Measurements from ENCODE around the gene CAMK2N1. TPM values are rescaled to one million over a fixed set of nuclear protein-coding genes. Genes with fewer than 3 reads are reported as not detected.

CAMK2N1 gene
- total and polyA plus RNA-seq, 2 donors (not counting 1 experiment from before 2014, with no cell fraction given), result 79.9 to 156 TPM

- peaks cover 22% of the 10 kb centered on the region for H3K27me3 ChIP-seq (ENCODE audit: control insufficient read depth, insufficient read depth, low read length)
- no peak for DNase-seq (ENCODE audit: low read depth in 2 of 2)
- TF ChIP-seq EZH2 (IDR thresholded peaks at IDR 0.05; ENCODE audit: low read length, missing control alignments), result no peak
- TF ChIP-seq CTCF (conservative IDR thresholded peaks at IDR 0.05 in 1 of 2, IDR thresholded peaks at IDR 0.05 in 1 of 2; ENCODE audit: low read depth in 1 of 2, low read length in 2 of 2), result no peak
- no peaks in the 10 kb centered on the region for H3K36me3 ChIP-seq (ENCODE audit: control insufficient read depth, insufficient read depth, low read length)
- H3K4me3 ChIP-seq (replicated peaks in 1 of 4; ENCODE audit: control extremely low read depth in 1 of 4, insufficient read depth in 1 of 4, low read depth in 3 of 4, low read length in 4 of 4), result no peak overlapping the region
- H3K4me2 ChIP-seq (ENCODE audit: extremely low read depth, insufficient read depth, low read length), result no peak overlapping the region
- H4K20me1 ChIP-seq (ENCODE audit: control insufficient read depth, extremely low read depth, insufficient read depth, low read length), result no peaks in the 10 kb centered on the region
- H2AFZ ChIP-seq (ENCODE audit: low read length), result no peak overlapping the region
- H3K4me1 ChIP-seq (ENCODE audit: control insufficient read depth, extremely low read depth, insufficient read depth, low read length), result peaks cover under 1% of the 10 kb centered on the region
- no peak overlapping the region for H3K27ac ChIP-seq (ENCODE audit: insufficient read depth, low read length)
- no peaks in the 10 kb centered on the region for H3K79me2 ChIP-seq (ENCODE audit: control insufficient read depth, insufficient read depth, low read length)
- no peak overlapping the region for H3K9ac ChIP-seq (ENCODE audit: insufficient read depth, low read length)
- H3K9me3 ChIP-seq (ENCODE audit: control insufficient read depth, insufficient read depth, low read depth, low read length), result no peaks in the 10 kb centered on the region
Observed at GRCh38 chr1:20437640-20438039, 48.4 kb downstream of the CAMK2N1 start.

DNA sequence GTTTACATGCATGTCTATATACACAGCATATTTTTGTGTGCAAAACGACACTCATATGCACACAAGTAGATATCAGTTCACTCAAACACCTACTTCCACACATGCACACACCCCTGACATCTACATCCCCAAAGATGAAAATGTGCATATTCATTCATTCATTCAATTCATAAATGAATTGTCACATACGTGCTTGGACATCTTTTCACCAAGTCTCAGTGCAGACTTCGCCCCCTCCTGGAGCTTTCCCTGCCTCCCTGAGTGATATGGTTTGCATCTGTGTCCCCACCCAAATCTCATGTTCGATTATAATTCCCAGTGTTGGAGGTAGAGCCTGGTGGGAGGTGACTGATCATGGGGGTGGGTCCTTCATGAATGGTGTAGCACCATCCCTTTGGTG, 53.1 kb downstream of the CAMK2N1 start:
- no peak overlapping the region for H3K27ac ChIP-seq (ENCODE audit: insufficient read depth, low read length)
- DNase-seq (ENCODE audit: low read depth in 2 of 2), result no peak
- TF ChIP-seq CTCF (conservative IDR thresholded peaks at IDR 0.05 in 1 of 2, IDR thresholded peaks at IDR 0.05 in 1 of 2; ENCODE audit: low read depth in 1 of 2, low read length in 2 of 2), result no peak
- TF ChIP-seq EZH2 (IDR thresholded peaks at IDR 0.05; ENCODE audit: low read length, missing control alignments), result no peak
- H3K79me2 ChIP-seq (ENCODE audit: control insufficient read depth, insufficient read depth, low read length), result no peaks in the 10 kb centered on the region
- no peak overlapping the region for H2AFZ ChIP-seq (ENCODE audit: low read length)
- H3K4me2 ChIP-seq (ENCODE audit: extremely low read depth, insufficient read depth, low read length), result no peak overlapping the region
- H3K4me1 ChIP-seq (ENCODE audit: control insufficient read depth, extremely low read depth, insufficient read depth, low read length), result peaks cover 3% of the 10 kb centered on the region
- H3K9me3 ChIP-seq (ENCODE audit: control insufficient read depth, insufficient read depth, low read depth, low read length), result no peaks in the 10 kb centered on the region
- H3K36me3 ChIP-seq (ENCODE audit: control insufficient read depth, insufficient read depth, low read length), result no peaks in the 10 kb centered on the region
- H4K20me1 ChIP-seq (ENCODE audit: control insufficient read depth, extremely low read depth, insufficient read depth, low read length), result no peaks in the 10 kb centered on the region
- peaks cover 19% of the 10 kb centered on the region for H3K27me3 ChIP-seq (ENCODE audit: control insufficient read depth, insufficient read depth, low read length)
- H3K4me3 ChIP-seq (replicated peaks in 1 of 4; ENCODE audit: control extremely low read depth in 1 of 4, insufficient read depth in 1 of 4, low read depth in 3 of 4, low read length in 4 of 4), result no peak overlapping the region
- H3K9ac ChIP-seq (ENCODE audit: insufficient read depth, low read length), result no peak overlapping the region

Other genes starting within 250 kb of the CAMK2N1 start
- gene VWA5B1, start 195.3 kb downstream of the CAMK2N1 start, total RNA-seq, result not detected in 2 replicates
- gene VWA5B1, start 195.3 kb downstream of the CAMK2N1 start, polyA plus RNA-seq, result not detected in 2 replicates
- gene MUL1, start 21.9 kb upstream of the CAMK2N1 start, total RNA-seq, result 21.8 and 26.9 TPM in 2 replicates
- gene MUL1, start 21.9 kb upstream of the CAMK2N1 start, polyA plus RNA-seq, result 25.7 and 31.9 TPM in 2 replicates
- under 0.01 TPM in 1 of 2 replicates, not detected in the other for gene FAM43B, start 66.4 kb upstream of the CAMK2N1 start, total RNA-seq
- 0.02 TPM in 1 of 2 replicates, not detected in the other for gene FAM43B, start 66.4 kb upstream of the CAMK2N1 start, polyA plus RNA-seq
- 0.50 TPM in 1 of 2 replicates, not detected in the other for gene CDA, start 102.9 kb upstream of the CAMK2N1 start, total RNA-seq
- gene CDA, start 102.9 kb upstream of the CAMK2N1 start, polyA plus RNA-seq, result 3.0 and 4.2 TPM in 2 replicates
- gene PINK1, start 147.2 kb upstream of the CAMK2N1 start, total RNA-seq, result 87.8 and 106 TPM in 2 replicates
- gene PINK1, start 147.2 kb upstream of the CAMK2N1 start, polyA plus RNA-seq, result 36.9 and 51.9 TPM in 2 replicates
- 263 and 319 TPM in 2 replicates for gene DDOST, start 175.2 kb upstream of the CAMK2N1 start, total RNA-seq
- 372 and 396 TPM in 2 replicates for gene DDOST, start 175.2 kb upstream of the CAMK2N1 start, polyA plus RNA-seq
- 1.3 and 1.8 TPM in 2 replicates for gene KIF17, start 231.8 kb upstream of the CAMK2N1 start, total RNA-seq
- gene KIF17, start 231.8 kb upstream of the CAMK2N1 start, polyA plus RNA-seq, result 1.4 and 3.0 TPM in 2 replicates
- 2.3 and 5.0 TPM in 2 replicates for gene SH2D5, start 246.5 kb upstream of the CAMK2N1 start, total RNA-seq
- gene SH2D5, start 246.5 kb upstream of the CAMK2N1 start, polyA plus RNA-seq, result 3.6 and 7.3 TPM in 2 replicates